ENCODE results near the gene SOWAHC.
"Not testable (repeated sequence)": the region's sequence is repeated elsewhere in the genome, so short reads cannot be mapped to it uniquely, and the experiment has no call there.

SOWAHC gene

GRCh38 chr2:109616184-109616583 is 2.0 kb downstream of the SOWAHC start:
- DNase-seq: no peak

- no peak for DNase-seq
Measured at GRCh38 chr2:109619032-109619615, 5.0 kb downstream of the SOWAHC start.

- DNase-seq: no peak
Measured at GRCh38 chr2:109623297-109623696, 9.1 kb downstream of the SOWAHC start.

- no peak for DNase-seq
Measured at GRCh38 chr2:109623923-109624322, 9.8 kb downstream of the SOWAHC start.

- DNase-seq: no peak
Measured at GRCh38 chr2:109624339-109624738, 10.2 kb downstream of the SOWAHC start.

- not testable (repeated sequence) for DNase-seq
Measured at GRCh38 chr2:109628321-109628720, 14.2 kb downstream of the SOWAHC start.

- DNase-seq: no peak
Measured at GRCh38 chr2:109629867-109630266, 15.7 kb downstream of the SOWAHC start.

GRCh38 chr2:109630441-109631430 is 16.6 kb downstream of the SOWAHC start:
- DNase-seq: no peak

GRCh38 chr2:109631741-109632140 is 17.6 kb downstream of the SOWAHC start:
- no peak for DNase-seq

GRCh38 chr2:109632158-109632789 is 18.1 kb downstream of the SOWAHC start:
- no peak for DNase-seq

GRCh38 chr2:109633284-109633961 is 19.3 kb downstream of the SOWAHC start:
- no peak for DNase-seq

- DNase-seq: no peak
Measured at GRCh38 chr2:109635426-109636304, 21.5 kb downstream of the SOWAHC start.

- DNase-seq: no peak
Measured at GRCh38 chr2:109636317-109636716, 22.2 kb downstream of the SOWAHC start.

- DNase-seq: no peak
Measured at GRCh38 chr2:109637749-109638570, 23.8 kb downstream of the SOWAHC start.

- no peak for DNase-seq
Measured at GRCh38 chr2:109638795-109639194, 24.6 kb downstream of the SOWAHC start.

GRCh38 chr2:109640000-109640399 is 25.8 kb downstream of the SOWAHC start:
- DNase-seq: not testable (repeated sequence)

GRCh38 chr2:109644571-109645275 is 30.6 kb downstream of the SOWAHC start:
- no peak for DNase-seq

- DNase-seq: no peak
Measured at GRCh38 chr2:109645412-109646184, 31.4 kb downstream of the SOWAHC start.

GRCh38 chr2:109646961-109647360 is 32.8 kb downstream of the SOWAHC start:
- DNase-seq: no peak

- DNase-seq: no peak
Measured at GRCh38 chr2:109647636-109648035, 33.5 kb downstream of the SOWAHC start.
